ENCODE results near the gene JPT2.

The JPT2 gene

DNA sequence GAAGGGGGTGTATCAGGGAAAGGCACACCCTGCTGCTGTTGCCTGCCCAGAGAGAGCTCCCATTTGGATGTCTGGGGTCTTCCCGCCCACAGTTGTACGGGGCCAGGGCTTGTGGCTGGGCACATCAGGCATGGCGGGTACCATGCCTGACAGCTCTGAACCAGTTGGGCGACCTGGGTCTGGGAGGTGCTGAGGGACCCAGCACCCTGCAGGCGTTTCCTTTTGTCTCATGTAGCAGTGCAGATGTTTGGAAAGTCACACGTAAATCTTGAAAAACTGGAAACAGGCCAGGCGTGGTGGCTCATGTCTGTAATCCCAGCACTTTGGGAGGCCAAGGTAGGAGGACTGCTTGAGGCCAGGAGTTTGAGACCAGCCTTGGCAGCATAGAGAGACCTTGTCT, 8.4 kb upstream of the JPT2 start:
- TF ChIP-seq, protein P1, sequence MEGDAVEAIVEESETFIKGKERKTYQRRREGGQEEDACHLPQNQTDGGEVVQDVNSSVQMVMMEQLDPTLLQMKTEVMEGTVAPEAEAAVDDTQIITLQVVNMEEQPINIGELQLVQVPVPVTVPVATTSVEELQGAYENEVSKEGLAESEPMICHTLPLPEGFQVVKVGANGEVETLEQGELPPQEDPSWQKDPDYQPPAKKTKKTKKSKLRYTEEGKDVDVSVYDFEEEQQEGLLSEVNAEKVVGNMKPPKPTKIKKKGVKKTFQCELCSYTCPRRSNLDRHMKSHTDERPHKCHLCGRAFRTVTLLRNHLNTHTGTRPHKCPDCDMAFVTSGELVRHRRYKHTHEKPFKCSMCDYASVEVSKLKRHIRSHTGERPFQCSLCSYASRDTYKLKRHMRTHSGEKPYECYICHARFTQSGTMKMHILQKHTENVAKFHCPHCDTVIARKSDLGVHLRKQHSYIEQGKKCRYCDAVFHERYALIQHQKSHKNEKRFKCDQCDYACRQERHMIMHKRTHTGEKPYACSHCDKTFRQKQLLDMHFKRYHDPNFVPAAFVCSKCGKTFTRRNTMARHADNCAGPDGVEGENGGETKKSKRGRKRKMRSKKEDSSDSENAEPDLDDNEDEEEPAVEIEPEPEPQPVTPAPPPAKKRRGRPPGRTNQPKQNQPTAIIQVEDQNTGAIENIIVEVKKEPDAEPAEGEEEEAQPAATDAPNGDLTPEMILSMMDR (IDR thresholded peaks at IDR 0.05; ENCODE audit: control insufficient read depth, insufficient read depth, low read depth, low read length, missing control alignments) = no peak
- DNase-seq (ENCODE audit: low read depth) = no peak
- H3K4me3 ChIP-seq (ENCODE audit: control insufficient read depth, low read depth, low read length) = no peak overlapping the region

GRCh38 chr16:1670371-1670770, 7.7 kb upstream of the JPT2 start:
- TF ChIP-seq, protein P1 (IDR thresholded peaks at IDR 0.05; ENCODE audit: control insufficient read depth, insufficient read depth, low read depth, low read length, missing control alignments) = no peak
- H3K4me3 ChIP-seq (ENCODE audit: control insufficient read depth, low read depth, low read length) = no peak overlapping the region
- no peak for DNase-seq (ENCODE audit: low read depth)

DNA sequence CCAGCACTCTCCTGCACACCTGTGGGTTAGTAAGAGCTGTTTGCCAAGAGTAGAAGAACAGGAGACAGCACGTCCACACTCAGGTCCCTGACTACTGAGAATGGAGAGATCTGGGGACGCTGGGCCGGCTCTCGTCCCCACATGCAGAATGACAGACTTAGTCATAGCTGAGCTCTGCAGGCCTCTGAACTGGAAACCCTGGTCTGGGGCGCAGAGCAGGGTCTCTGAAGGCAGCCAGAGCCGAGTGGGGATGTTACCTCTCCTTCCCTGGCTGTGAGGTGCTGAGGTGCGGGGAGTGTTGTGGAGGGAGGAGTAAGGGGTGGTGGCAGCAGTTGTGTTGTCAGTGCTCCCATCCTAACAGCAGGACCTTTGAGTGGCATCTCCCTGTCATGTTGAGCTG, 7.2 kb upstream of the JPT2 start:
- DNase-seq (ENCODE audit: low read depth) = no peak
- no peak overlapping the region for H3K4me3 ChIP-seq (ENCODE audit: control insufficient read depth, low read depth, low read length)
- TF ChIP-seq, protein P1 (IDR thresholded peaks at IDR 0.05; ENCODE audit: control insufficient read depth, insufficient read depth, low read depth, low read length, missing control alignments) = no peak

- H3K4me3 ChIP-seq (ENCODE audit: control insufficient read depth, low read depth, low read length) = no peak overlapping the region
- no peak for DNase-seq (ENCODE audit: low read depth)
- TF ChIP-seq, protein P1 (IDR thresholded peaks at IDR 0.05; ENCODE audit: control insufficient read depth, insufficient read depth, low read depth, low read length, missing control alignments) = no peak
These were observed 4.5 kb upstream of the JPT2 start for GRCh38 chr16:1673424-1674151.

DNA sequence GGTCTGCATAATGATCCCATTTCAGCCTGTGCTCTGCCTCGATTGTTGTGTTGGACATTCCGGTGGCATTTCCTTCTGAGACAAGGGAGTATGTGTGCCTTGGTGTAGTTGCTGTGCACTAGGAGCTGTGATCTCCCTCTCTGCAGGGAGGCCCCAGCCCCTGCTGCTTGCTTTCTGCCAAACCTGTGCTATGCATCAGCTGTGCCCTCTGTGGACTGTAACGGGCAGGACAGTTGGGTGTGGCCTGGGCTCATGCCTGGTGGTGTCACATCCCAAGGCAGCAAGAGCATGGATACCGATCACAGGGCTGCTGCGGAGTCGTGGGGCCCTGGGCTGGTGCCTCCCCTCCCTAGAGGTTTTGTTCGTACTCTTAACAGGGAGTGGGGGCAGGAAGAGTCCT, 3.8 kb upstream of the JPT2 start:
- DNase-seq (ENCODE audit: low read depth) = no peak
- no peak overlapping the region for H3K4me3 ChIP-seq (ENCODE audit: control insufficient read depth, low read depth, low read length)
- TF ChIP-seq, protein P1 (IDR thresholded peaks at IDR 0.05; ENCODE audit: control insufficient read depth, insufficient read depth, low read depth, low read length, missing control alignments) = no peak

GRCh38 chr16:1674751-1675664, 3.1 kb upstream of the JPT2 start:
- no peak overlapping the region for H3K4me3 ChIP-seq (ENCODE audit: control insufficient read depth, low read depth, low read length)
- no peak for DNase-seq (ENCODE audit: low read depth)
- TF ChIP-seq, protein P1 (IDR thresholded peaks at IDR 0.05; ENCODE audit: control insufficient read depth, insufficient read depth, low read depth, low read length, missing control alignments) = no peak
